ENCODE results near the gene PANX3. TPM values are rescaled to one million over a fixed set of nuclear protein-coding genes. Genes with fewer than 3 reads are reported as not detected.

Gene PANX3
- total RNA-seq, 1 experiment from 2014 or later, result not detected

GRCh38 chr11:124633355-124633754 is 22.1 kb downstream of the PANX3 start:
- H3K79me2 ChIP-seq (ENCODE audit: low read length), result no peaks in the 10 kb centered on the region
- no peak overlapping the region for H2AFZ ChIP-seq (ENCODE audit: low read length)
- intact Hi-C loops (cut with micrococcal nuclease), result no loop called here
- H3K27ac ChIP-seq (ENCODE audit: low read length), result no peak overlapping the region
- ATAC-seq (peak; percentile 97), DNase-seq (peak; percentile 52)
- H3K4me1 ChIP-seq (ENCODE audit: insufficient read depth, low read length), result no peaks in the 10 kb centered on the region
- no peaks in the 10 kb centered on the region for H3K9me3 ChIP-seq (ENCODE audit: low read length)
- CTCF ChIA-PET, result interaction anchor here (0.5 to 0.9 kb wide), 2 partner anchors 10 to 130 kb away, joined by 4 to 12 read pairs; no protein-coding TSS in a partner anchor
- peaks cover 74% of the 10 kb centered on the region for H3K36me3 ChIP-seq (ENCODE audit: low read depth, low read length)
- no peaks in the 10 kb centered on the region for H3K27me3 ChIP-seq (ENCODE audit: low read length)
- TF ChIP-seq CTCF (conservative IDR thresholded peaks at IDR 0.05; ENCODE audit: low read depth, low read length) (peak; percentile 68), EZH2 (IDR thresholded peaks at IDR 0.05; ENCODE audit: low read length, unreplicated experiment) (no peak), EZH2phosphoT487 (IDR thresholded peaks at IDR 0.05; ENCODE audit: borderline replicate concordance, low read length) (no peak)
- peaks cover 4% of the 10 kb centered on the region; the same call in 1 of the 2 replicates for H4K20me1 ChIP-seq (ENCODE audit: low read length)
- no TSS peak for BruUV-seq (replicated peaks)
- H3K9me2 ChIP-seq (replicated peaks; ENCODE audit: low read length), result no peaks in the 10 kb centered on the region
- POLR2A ChIA-PET (ENCODE audit: unreplicated experiment), result no interaction called here
- H3K9ac ChIP-seq (ENCODE audit: low read length), result no peak overlapping the region
- no peaks in the 10 kb centered on the region for H3F3A ChIP-seq (ENCODE audit: low read length, unreplicated experiment)
- H3K4me3 ChIP-seq (ENCODE audit: low read length), result no peak overlapping the region
- H3K4me2 ChIP-seq (ENCODE audit: low read length), result no peak overlapping the region

- Histone ChIP-seq H3F3A (ENCODE audit: low read length, unreplicated experiment) (no peaks in the 10 kb centered on the region), H3K9ac (ENCODE audit: low read length) (no peak overlapping the region), H3K27me3 (ENCODE audit: low read length) (no peaks in the 10 kb centered on the region), H3K36me3 (ENCODE audit: low read depth, low read length) (peaks cover 67% of the 10 kb centered on the region), H3K4me2 (ENCODE audit: low read length) (no peak overlapping the region), H3K9me2 (replicated peaks; ENCODE audit: low read length) (no peaks in the 10 kb centered on the region), H3K4me1 (ENCODE audit: insufficient read depth, low read length) (no peaks in the 10 kb centered on the region), H2AFZ (ENCODE audit: low read length) (no peak overlapping the region), H3K27ac (ENCODE audit: low read length) (no peak overlapping the region), H3K4me3 (ENCODE audit: low read length) (no peak overlapping the region), H4K20me1 (ENCODE audit: low read length) (peaks cover 4% of the 10 kb centered on the region; the same call in 1 of the 2 replicates), H3K9me3 (ENCODE audit: low read length) (no peaks in the 10 kb centered on the region), H3K79me2 (ENCODE audit: low read length) (no peaks in the 10 kb centered on the region)
- intact Hi-C loops (cut with micrococcal nuclease), result no loop called here
- POLR2A ChIA-PET (ENCODE audit: unreplicated experiment), result no interaction called here
- TF ChIP-seq EZH2phosphoT487 (IDR thresholded peaks at IDR 0.05; ENCODE audit: borderline replicate concordance, low read length) (no peak), CTCF (conservative IDR thresholded peaks at IDR 0.05; ENCODE audit: low read depth, low read length) (no peak), EZH2 (IDR thresholded peaks at IDR 0.05; ENCODE audit: low read length, unreplicated experiment) (no peak)
- DNase-seq (no peak), ATAC-seq (no peak)
- CTCF ChIA-PET, result no interaction called here
- TSS peak; percentile 69 for BruUV-seq (replicated peaks)
These were observed 24.7 kb downstream of the PANX3 start for GRCh38 chr11:124635932-124636331.

GRCh38 chr11:124638500-124638899 is 27.3 kb downstream of the PANX3 start:
- Histone ChIP-seq H3K79me2 (ENCODE audit: low read length) (no peaks in the 10 kb centered on the region), H3K4me2 (ENCODE audit: low read length) (no peak overlapping the region), H3K9ac (ENCODE audit: low read length) (no peak overlapping the region), H2AFZ (ENCODE audit: low read length) (no peak overlapping the region), H3F3A (ENCODE audit: low read length, unreplicated experiment) (no peaks in the 10 kb centered on the region), H3K4me1 (ENCODE audit: insufficient read depth, low read length) (no peaks in the 10 kb centered on the region), H3K4me3 (ENCODE audit: low read length) (no peak overlapping the region), H3K9me3 (ENCODE audit: low read length) (no peaks in the 10 kb centered on the region), H3K36me3 (ENCODE audit: low read depth, low read length) (peaks cover 45% of the 10 kb centered on the region), H3K27ac (ENCODE audit: low read length) (no peak overlapping the region), H3K27me3 (ENCODE audit: low read length) (no peaks in the 10 kb centered on the region), H3K9me2 (replicated peaks; ENCODE audit: low read length) (no peaks in the 10 kb centered on the region), H4K20me1 (ENCODE audit: low read length) (no peaks in the 10 kb centered on the region)
- intact Hi-C loops (cut with micrococcal nuclease), result no loop called here
- no peak for DNase-seq
- ChIA-PET POLR2A (ENCODE audit: unreplicated experiment) (interaction anchor here (0.6 kb wide), 1 partner anchor 15 kb away, joined by 3 read pairs; no protein-coding TSS in a partner anchor), CTCF (no interaction called here)
- ATAC-seq, result no peak
- TF ChIP-seq CTCF (conservative IDR thresholded peaks at IDR 0.05; ENCODE audit: low read depth, low read length) (no peak), EZH2 (IDR thresholded peaks at IDR 0.05; ENCODE audit: low read length, unreplicated experiment) (no peak), EZH2phosphoT487 (IDR thresholded peaks at IDR 0.05; ENCODE audit: borderline replicate concordance, low read length) (no peak)
- BruUV-seq (replicated peaks), result no TSS peak
